OCI-LY3 (cell line): Measurements from ENCODE around the gene GALNTL6.

Source experiments
- H2AFZ ChIP-seq: fragments of 200-600, 300-600 bp; shearing (Covaris generic); 2 replicates; pipeline ENCODE4 v1.6.0; 2014; ENCODE audit warnings: antibody characterized with exemption, low read depth, low read length
- H3K27ac ChIP-seq: fragments of 200-600, 300-600 bp; sonication (generic); 2 replicates; pipeline ENCODE4 v1.5.1; 2014; ENCODE audit warnings: mild to moderate bottlenecking, low read length, moderate library complexity, mixed read lengths
- H3K27me3 ChIP-seq: fragments of 200-600, 300-600 bp; sonication (generic); 2 replicates; pipeline ENCODE4 v1.6.1; 2014; ENCODE audit warnings: low read depth, low read length, mixed read lengths
- H3K36me3 ChIP-seq: fragments of 200-600, 300-600 bp; sonication (generic); replicated peaks from 2 replicates; pipeline ENCODE3; 2014; ENCODE audit warnings: low read depth, low read length, mixed read lengths
- H3K4me1 ChIP-seq: fragments of 300-600, 200-600 bp; sonication (generic); 2 replicates; pipeline ENCODE4 v1.6.1; 2014; ENCODE audit warnings: low read length, mixed read lengths
- H3K4me2 ChIP-seq: fragments of 200-600, 300-600 bp; sonication (generic); 2 replicates; pipeline ENCODE4 v1.6.1; 2014; ENCODE audit warnings: low read length, mixed read lengths
- H3K4me3 ChIP-seq: fragments of 300-600, 200-600 bp; sonication (generic); 2 replicates; pipeline ENCODE4 v1.5.1; 2014; ENCODE audit warnings: antibody characterized with exemption, mild to moderate bottlenecking, low read length, moderate library complexity
- H3K79me2 ChIP-seq: fragments of 300-600, 200-600 bp; shearing (Covaris generic); 2 replicates; pipeline ENCODE4 v1.6.1; 2014; ENCODE audit warnings: mild to moderate bottlenecking, low read length, mixed read lengths
- H3K9ac ChIP-seq: fragments of 300-600, 200-600 bp; shearing (Covaris generic); 2 replicates; pipeline ENCODE4 v1.6.0; 2014; ENCODE audit warnings: mild to moderate bottlenecking, low read length, moderate library complexity
- H3K9me3 ChIP-seq: fragments of 200-600, 300-600 bp; shearing (Covaris generic); 2 replicates; pipeline ENCODE4 v1.6.1; 2014; ENCODE audit warnings: low read length, mixed read lengths; ENCODE audit not compliant: insufficient read depth
- H4K20me1 ChIP-seq: fragments of 200-600, 300-600 bp; sonication (generic); 2 replicates; pipeline ENCODE4 v1.6.1; 2016; ENCODE audit warnings: low read length, mixed read lengths; ENCODE audit not compliant: insufficient read depth
- EZH2phosphoT487 ChIP-seq: fragments of 200-600 bp; shearing (Covaris generic); IDR thresholded peaks from 2 replicates; pipeline ENCODE4 v1.6.1; 2018; ENCODE audit warnings: antibody characterized with exemption, mixed run types, low read depth
- TF ChIP-seq, protein P1 (sequence below): fragments of 200-600, 300-600 bp; sonication (generic); IDR thresholded peaks from 2 replicates; pipeline ENCODE4 v1.5.1; 2014; ENCODE audit warnings: antibody characterized with exemption, low read length, low read depth

GALNTL6 gene

DNA sequence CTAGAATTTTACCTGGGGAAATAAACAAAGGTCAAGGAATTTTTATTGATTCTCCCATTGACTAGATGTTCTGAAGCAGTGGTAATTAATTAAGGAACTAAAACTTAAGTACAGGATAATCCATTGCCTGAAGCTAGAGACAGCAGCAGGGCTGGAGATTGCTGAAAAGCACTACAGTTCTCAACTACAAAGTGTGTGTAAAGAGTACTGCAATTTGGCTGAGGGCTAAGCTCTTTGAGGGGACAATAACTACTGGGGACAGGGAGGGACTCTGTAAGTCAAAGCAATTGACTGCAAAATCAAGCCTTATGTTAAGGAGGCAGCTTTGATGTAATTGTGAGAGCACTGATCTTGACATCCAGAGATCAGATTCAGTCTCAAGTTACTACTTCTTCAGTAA, 260.4 kb downstream of the GALNTL6 start:
- Histone ChIP-seq H3K79me2 (no peaks in the 10 kb centered on the region), H3K4me2 (no peak overlapping the region), H3K4me1 (peaks cover 11% of the 10 kb centered on the region), H3K27ac (no peak overlapping the region), H2AFZ (no peak overlapping the region), H3K9me3 (peaks cover 5% of the 10 kb centered on the region; the same call in 1 of the 2 replicates), H3K9ac (no peak overlapping the region), H3K27me3 (no peaks in the 10 kb centered on the region), H3K4me3 (no peak overlapping the region), H3K36me3 (no peaks in the 10 kb centered on the region), H4K20me1 (no peaks in the 10 kb centered on the region)
- TF ChIP-seq EZH2phosphoT487: no peak
- TF ChIP-seq, protein P1, sequence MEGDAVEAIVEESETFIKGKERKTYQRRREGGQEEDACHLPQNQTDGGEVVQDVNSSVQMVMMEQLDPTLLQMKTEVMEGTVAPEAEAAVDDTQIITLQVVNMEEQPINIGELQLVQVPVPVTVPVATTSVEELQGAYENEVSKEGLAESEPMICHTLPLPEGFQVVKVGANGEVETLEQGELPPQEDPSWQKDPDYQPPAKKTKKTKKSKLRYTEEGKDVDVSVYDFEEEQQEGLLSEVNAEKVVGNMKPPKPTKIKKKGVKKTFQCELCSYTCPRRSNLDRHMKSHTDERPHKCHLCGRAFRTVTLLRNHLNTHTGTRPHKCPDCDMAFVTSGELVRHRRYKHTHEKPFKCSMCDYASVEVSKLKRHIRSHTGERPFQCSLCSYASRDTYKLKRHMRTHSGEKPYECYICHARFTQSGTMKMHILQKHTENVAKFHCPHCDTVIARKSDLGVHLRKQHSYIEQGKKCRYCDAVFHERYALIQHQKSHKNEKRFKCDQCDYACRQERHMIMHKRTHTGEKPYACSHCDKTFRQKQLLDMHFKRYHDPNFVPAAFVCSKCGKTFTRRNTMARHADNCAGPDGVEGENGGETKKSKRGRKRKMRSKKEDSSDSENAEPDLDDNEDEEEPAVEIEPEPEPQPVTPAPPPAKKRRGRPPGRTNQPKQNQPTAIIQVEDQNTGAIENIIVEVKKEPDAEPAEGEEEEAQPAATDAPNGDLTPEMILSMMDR: no peak

- TF ChIP-seq EZH2phosphoT487: no peak
- TF ChIP-seq, protein P1: no peak
- Histone ChIP-seq H3K9ac (no peak overlapping the region), H2AFZ (no peak overlapping the region), H3K4me3 (no peak overlapping the region), H3K4me1 (peaks cover 7% of the 10 kb centered on the region), H3K27me3 (no peaks in the 10 kb centered on the region), H3K4me2 (no peak overlapping the region), H3K36me3 (no peaks in the 10 kb centered on the region), H4K20me1 (no peaks in the 10 kb centered on the region), H3K79me2 (no peaks in the 10 kb centered on the region), H3K9me3 (no peaks in the 10 kb centered on the region), H3K27ac (no peak overlapping the region)
These were observed 270.1 kb downstream of the GALNTL6 start for GRCh38 chr4:172083272-172083671.

DNA sequence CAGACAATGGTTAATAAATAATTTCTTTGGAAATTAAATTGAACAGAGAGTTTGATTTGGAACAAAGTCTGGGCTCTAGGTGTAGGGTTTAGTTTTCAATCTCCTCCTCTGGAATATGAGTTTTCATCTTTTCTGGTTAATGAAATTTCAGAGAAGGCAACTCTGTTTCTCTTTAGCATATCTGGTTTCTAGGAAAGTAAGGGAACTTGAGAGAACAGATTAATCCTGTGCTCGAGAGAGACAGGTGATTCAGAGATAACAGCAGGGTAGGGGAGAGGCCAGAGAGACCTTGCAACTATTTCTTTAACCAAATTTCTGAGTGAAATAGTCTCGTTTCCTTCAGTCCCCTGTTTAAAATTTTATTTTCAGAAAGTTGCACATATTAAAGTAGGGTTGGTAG, 275.4 kb downstream of the GALNTL6 start:
- Histone ChIP-seq H3K9ac (no peak overlapping the region), H3K4me2 (no peak overlapping the region), H3K79me2 (no peaks in the 10 kb centered on the region), H3K36me3 (no peaks in the 10 kb centered on the region), H3K27ac (no peak overlapping the region), H3K9me3 (no peaks in the 10 kb centered on the region), H2AFZ (no peak overlapping the region), H3K4me3 (no peak overlapping the region), H3K4me1 (no peaks in the 10 kb centered on the region), H3K27me3 (no peaks in the 10 kb centered on the region), H4K20me1 (no peaks in the 10 kb centered on the region)
- no peak for TF ChIP-seq EZH2phosphoT487
- TF ChIP-seq, protein P1: no peak

DNA sequence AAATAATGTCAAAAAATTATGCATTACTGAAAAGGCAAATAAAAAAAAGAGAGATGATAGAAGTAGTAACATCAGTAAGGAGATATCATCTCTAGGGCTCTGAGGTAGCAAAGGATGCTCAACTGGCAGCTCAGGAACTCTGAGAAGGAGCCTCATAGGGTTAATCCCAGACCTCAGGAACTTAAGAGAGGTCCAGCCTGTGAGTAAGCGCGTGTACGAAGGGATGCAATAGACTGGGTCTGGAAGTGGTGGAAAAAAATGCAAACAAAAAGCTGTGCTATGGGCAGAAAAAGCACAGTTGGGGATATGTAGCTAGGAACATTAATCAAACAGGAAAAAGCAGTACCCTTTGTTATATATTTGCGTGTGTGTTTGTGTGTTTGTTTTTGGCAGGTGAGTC, 282.0 kb downstream of the GALNTL6 start:
- Histone ChIP-seq H3K27ac (no peak overlapping the region), H4K20me1 (no peaks in the 10 kb centered on the region), H3K4me2 (no peak overlapping the region), H3K4me3 (no peak overlapping the region), H3K4me1 (no peaks in the 10 kb centered on the region), H3K27me3 (no peaks in the 10 kb centered on the region), H3K36me3 (no peaks in the 10 kb centered on the region), H3K9me3 (no peaks in the 10 kb centered on the region), H3K9ac (no peak overlapping the region), H3K79me2 (no peaks in the 10 kb centered on the region), H2AFZ (no peak overlapping the region)
- no peak for TF ChIP-seq EZH2phosphoT487
- TF ChIP-seq, protein P1: no peak
